ENCODE results near the gene MAGEB5. TPM values are rescaled to one million over a fixed set of nuclear protein-coding genes. Genes with fewer than 3 reads are reported as not detected.
"Not testable (repeated sequence)": the region's sequence is repeated elsewhere in the genome, so short reads cannot be mapped to it uniquely, and the experiment has no call there.

Gene MAGEB5, protein sequence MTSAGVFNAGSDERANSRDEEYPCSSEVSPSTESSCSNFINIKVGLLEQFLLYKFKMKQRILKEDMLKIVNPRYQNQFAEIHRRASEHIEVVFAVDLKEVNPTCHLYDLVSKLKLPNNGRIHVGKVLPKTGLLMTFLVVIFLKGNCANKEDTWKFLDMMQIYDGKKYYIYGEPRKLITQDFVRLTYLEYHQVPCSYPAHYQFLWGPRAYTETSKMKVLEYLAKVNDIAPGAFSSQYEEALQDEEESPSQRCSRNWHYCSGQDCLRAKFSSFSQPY
- polyA plus RNA-seq (2013, experiment 1 of 2): not detected
- polyA plus RNA-seq (2013, experiment 2 of 2): not detected

DNA sequence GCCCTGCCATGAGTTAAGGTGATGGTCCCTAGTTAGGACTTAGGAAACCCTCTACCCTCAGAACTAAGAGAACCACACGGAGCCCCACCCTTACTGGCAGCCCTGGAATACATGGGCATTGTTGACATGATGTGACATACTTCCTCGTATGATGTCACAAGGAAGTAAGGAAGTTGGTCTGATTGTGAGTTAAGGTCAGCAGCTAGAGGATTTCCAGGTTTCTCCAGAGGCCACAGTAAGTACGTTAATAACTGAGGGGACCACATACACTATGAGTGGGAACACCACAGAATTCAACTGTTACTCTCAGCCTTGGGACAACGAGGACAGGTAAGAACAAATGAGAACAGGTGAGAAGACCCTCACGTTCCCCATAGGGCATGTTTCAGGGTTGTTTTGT, at the start of gene MAGEB5:
MAGEB5 (plus strand) TSS at position 301 of the 400 bp plus-strand sequence. CDS start 1,133 bp downstream, outside the sequence.
- Histone ChIP-seq H3K9ac (ENCODE audit: low read length) (no peak within 1 kb of the TSS), H2BK120ac (ENCODE audit: low read depth, low read length) (no peak within 1 kb of the TSS), H3K56ac (ENCODE audit: low read length) (no peak within 1 kb of the TSS), H4K5ac (ENCODE audit: low read length) (no peak within 1 kb of the TSS), H2BK15ac (replicated peaks; ENCODE audit: low read depth) (no peak within 1 kb of the TSS), H3K4me3 (ENCODE audit: low read length) (no peak within 1 kb of the TSS), H3K23ac (ENCODE audit: low read length) (no peak within 1 kb of the TSS), H4K8ac (ENCODE audit: low read depth, low read length) (no peak within 1 kb of the TSS), H3K27me3 (ENCODE audit: insufficient read depth, low read length, poor library complexity) (no peaks in the 10 kb centered on the region), H3K79me1 (ENCODE audit: low read length) (no peaks in the 10 kb centered on the region), H3K4me2 (ENCODE audit: low read length) (no peak within 1 kb of the TSS), H3K27ac (ENCODE audit: low read depth, low read length) (no peak within 1 kb of the TSS), H3K4me1 (ENCODE audit: control insufficient read depth, low read depth, low read length) (no peaks in the 10 kb centered on the region), H2BK5ac (ENCODE audit: low read length) (no peak within 1 kb of the TSS), H3K4ac (ENCODE audit: low read depth, low read length) (no peak within 1 kb of the TSS), H3K79me2 (ENCODE audit: control insufficient read depth, insufficient read depth, low read length) (no peaks in the 10 kb centered on the region), H3K36me3 (ENCODE audit: control insufficient read depth, insufficient read depth, low read length) (no peaks in the 10 kb centered on the region), H3K18ac (ENCODE audit: low read length) (no peak within 1 kb of the TSS), H2AK5ac (ENCODE audit: low read length) (no peak within 1 kb of the TSS)
- WGBS (ENCODE audit: extremely low coverage, insufficient coverage, low lambda C conversion rate): no CpG with 5 or more reads among the region's 5 CpGs
- DNase-seq: no peak

DNA sequence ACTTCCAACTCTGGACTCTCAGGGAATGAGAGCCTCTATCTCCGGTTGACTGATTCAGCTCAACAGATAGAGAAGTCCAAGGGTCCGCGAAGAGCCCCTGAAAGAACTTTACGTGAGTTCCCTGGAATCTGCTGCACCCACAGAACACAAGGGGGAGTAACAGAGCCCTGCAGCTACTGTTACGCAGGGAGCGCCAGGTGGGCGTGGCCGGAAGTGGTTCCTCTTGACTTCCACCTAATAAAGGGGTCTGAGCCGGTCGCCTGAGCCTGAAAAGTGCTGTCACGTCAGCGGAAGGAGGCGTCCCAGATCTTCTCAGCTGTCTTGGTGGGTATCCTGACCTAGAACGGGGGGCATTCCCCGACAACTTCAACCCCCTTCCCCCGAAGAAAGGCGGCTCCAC, 23.8 kb upstream of the MAGEB5 start, which contains the start of gene MAGEB6:
MAGEB6 (plus strand) TSS at position 237 of the 400 bp plus-strand sequence. CDS start 1,407 bp downstream, outside the sequence.
- Histone ChIP-seq H3K4me1 (ENCODE audit: control insufficient read depth, low read depth, low read length) (no peaks in the 10 kb centered on the region), H3K4me3 (ENCODE audit: low read length) (no peak within 1 kb of the TSS), H3K79me1 (ENCODE audit: low read length) (no peaks in the 10 kb centered on the region), H2BK120ac (ENCODE audit: low read depth, low read length) (no peak within 1 kb of the TSS), H3K56ac (ENCODE audit: low read length) (no peak within 1 kb of the TSS), H3K4me2 (ENCODE audit: low read length) (no peak within 1 kb of the TSS), H3K27ac (ENCODE audit: low read depth, low read length) (no peak within 1 kb of the TSS), H4K5ac (ENCODE audit: low read length) (no peak within 1 kb of the TSS), H3K4ac (ENCODE audit: low read depth, low read length) (no peak within 1 kb of the TSS), H3K36me3 (ENCODE audit: control insufficient read depth, insufficient read depth, low read length) (no peaks in the 10 kb centered on the region), H3K27me3 (ENCODE audit: insufficient read depth, low read length, poor library complexity) (no peaks in the 10 kb centered on the region), H3K18ac (ENCODE audit: low read length) (no peak within 1 kb of the TSS), H2BK5ac (ENCODE audit: low read length) (no peak within 1 kb of the TSS), H2AK5ac (ENCODE audit: low read length) (no peak within 1 kb of the TSS), H3K79me2 (ENCODE audit: control insufficient read depth, insufficient read depth, low read length) (no peaks in the 10 kb centered on the region), H3K9ac (ENCODE audit: low read length) (no peak within 1 kb of the TSS), H2BK15ac (replicated peaks; ENCODE audit: low read depth) (no peak within 1 kb of the TSS), H3K23ac (ENCODE audit: low read length) (no peak within 1 kb of the TSS), H4K8ac (ENCODE audit: low read depth, low read length) (no peak within 1 kb of the TSS)
- WGBS (ENCODE audit: extremely low coverage, insufficient coverage, low lambda C conversion rate): no CpG with 5 or more reads among the region's 17 CpGs
- no peak for DNase-seq

DNA sequence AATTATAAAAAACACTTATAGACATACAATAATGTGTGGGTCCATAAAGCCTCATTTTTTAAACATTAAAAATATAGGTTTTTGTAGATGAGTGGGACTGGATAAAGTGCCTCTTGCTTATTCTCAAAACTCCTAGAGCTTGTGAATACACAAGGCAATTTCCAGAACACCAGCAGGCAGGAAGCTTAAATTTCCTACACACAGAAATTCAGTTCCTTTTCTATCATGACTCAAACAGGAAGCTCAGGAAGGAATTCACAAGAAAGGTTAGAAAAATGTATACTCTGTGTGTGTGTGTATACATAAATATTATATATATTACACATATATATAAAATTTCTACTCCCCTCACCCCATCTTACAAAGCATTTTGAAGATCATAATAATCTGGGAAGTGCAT, 12.4 kb upstream of the MAGEB5 start:
- no peak overlapping the region for H3K4ac ChIP-seq (ENCODE audit: low read depth, low read length)
- no peak overlapping the region for H3K4me2 ChIP-seq (ENCODE audit: low read length)
- H3K56ac ChIP-seq (ENCODE audit: low read length): no peak overlapping the region
- H4K8ac ChIP-seq (ENCODE audit: low read depth, low read length): no peak overlapping the region
- no peaks in the 10 kb centered on the region for H3K4me1 ChIP-seq (ENCODE audit: control insufficient read depth, low read depth, low read length)
- DNase-seq: no peak
- H3K79me1 ChIP-seq (ENCODE audit: low read length): no peaks in the 10 kb centered on the region
- no peak overlapping the region for H2BK15ac ChIP-seq (replicated peaks; ENCODE audit: low read depth)
- H3K27ac ChIP-seq (ENCODE audit: low read depth, low read length): no peak overlapping the region
- H2BK5ac ChIP-seq (ENCODE audit: low read length): no peak overlapping the region
- H2BK120ac ChIP-seq (ENCODE audit: low read depth, low read length): no peak overlapping the region
- H3K79me2 ChIP-seq (ENCODE audit: control insufficient read depth, insufficient read depth, low read length): no peaks in the 10 kb centered on the region
- no peak overlapping the region for H2AK5ac ChIP-seq (ENCODE audit: low read length)
- H3K36me3 ChIP-seq (ENCODE audit: control insufficient read depth, insufficient read depth, low read length): no peaks in the 10 kb centered on the region
- no peak overlapping the region for H3K9ac ChIP-seq (ENCODE audit: low read length)
- no peak overlapping the region for H3K18ac ChIP-seq (ENCODE audit: low read length)
- no peak overlapping the region for H4K5ac ChIP-seq (ENCODE audit: low read length)
- no peaks in the 10 kb centered on the region for H3K27me3 ChIP-seq (ENCODE audit: insufficient read depth, low read length, poor library complexity)
- H3K23ac ChIP-seq (ENCODE audit: low read length): no peak overlapping the region
- H3K4me3 ChIP-seq (ENCODE audit: low read length): no peak overlapping the region

DNA sequence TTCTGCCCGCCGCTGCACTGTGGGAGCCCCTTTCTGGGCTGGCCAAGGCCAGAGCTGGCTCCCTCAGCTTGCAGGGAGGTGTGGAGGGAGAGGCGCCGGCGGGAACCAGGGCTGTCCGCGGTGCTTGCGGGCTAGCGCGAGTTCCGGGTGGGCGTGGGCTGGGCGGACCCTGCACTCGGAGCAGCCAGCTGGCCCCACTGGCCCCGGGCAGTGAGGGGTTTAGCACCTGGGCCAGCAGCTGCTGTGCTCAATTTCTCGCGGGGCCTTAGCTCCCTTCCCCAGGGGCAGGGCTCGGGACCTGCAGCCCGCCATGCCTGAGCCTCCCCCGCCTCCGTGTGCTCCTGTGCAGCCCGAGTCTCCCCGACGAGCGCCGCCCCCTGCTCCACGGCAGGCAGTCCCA, 11.3 kb upstream of the MAGEB5 start:
- not testable (repeated sequence) for H2BK15ac ChIP-seq (replicated peaks; ENCODE audit: low read depth); H3K79me1 ChIP-seq (ENCODE audit: low read length); H3K9ac ChIP-seq (ENCODE audit: low read length); H3K36me3 ChIP-seq (ENCODE audit: control insufficient read depth, insufficient read depth, low read length); H4K5ac ChIP-seq (ENCODE audit: low read length); H3K27ac ChIP-seq (ENCODE audit: low read depth, low read length); H2BK5ac ChIP-seq (ENCODE audit: low read length); H2BK120ac ChIP-seq (ENCODE audit: low read depth, low read length); H3K4me2 ChIP-seq (ENCODE audit: low read length); H2AK5ac ChIP-seq (ENCODE audit: low read length); DNase-seq; H3K4me1 ChIP-seq (ENCODE audit: control insufficient read depth, low read depth, low read length); H3K27me3 ChIP-seq (ENCODE audit: insufficient read depth, low read length, poor library complexity); H3K56ac ChIP-seq (ENCODE audit: low read length); H3K4ac ChIP-seq (ENCODE audit: low read depth, low read length); H3K4me3 ChIP-seq (ENCODE audit: low read length); H3K18ac ChIP-seq (ENCODE audit: low read length); H3K79me2 ChIP-seq (ENCODE audit: control insufficient read depth, insufficient read depth, low read length); H4K8ac ChIP-seq (ENCODE audit: low read depth, low read length); H3K23ac ChIP-seq (ENCODE audit: low read length)
- WGBS (ENCODE audit: extremely low coverage, insufficient coverage, low lambda C conversion rate): no CpG with 5 or more reads among the region's 27 CpGs

DNA sequence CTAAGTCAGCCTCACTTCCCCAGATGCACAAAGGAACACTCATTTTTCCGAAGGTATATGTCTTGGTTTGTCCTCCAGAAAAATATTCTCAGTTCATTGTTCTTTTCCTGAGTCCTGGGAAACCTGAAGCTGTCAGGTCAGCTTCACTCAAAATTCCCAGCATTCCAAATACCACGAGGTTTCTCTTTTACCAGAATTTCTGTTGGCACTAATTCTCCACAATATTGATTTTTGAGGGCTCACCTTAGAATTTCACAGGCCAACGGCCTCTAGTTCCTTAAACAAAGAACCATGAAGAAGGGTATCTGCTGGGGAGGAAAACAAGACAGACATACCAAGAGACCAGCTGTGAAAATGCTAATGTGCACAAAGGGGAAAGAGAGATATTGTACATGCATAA, 8.0 kb upstream of the MAGEB5 start:
- Histone ChIP-seq H3K36me3 (ENCODE audit: control insufficient read depth, insufficient read depth, low read length) (no peaks in the 10 kb centered on the region), H3K23ac (ENCODE audit: low read length) (no peak overlapping the region), H3K18ac (ENCODE audit: low read length) (no peak overlapping the region), H3K4me2 (ENCODE audit: low read length) (no peak overlapping the region), H3K79me2 (ENCODE audit: control insufficient read depth, insufficient read depth, low read length) (no peaks in the 10 kb centered on the region), H3K4ac (ENCODE audit: low read depth, low read length) (no peak overlapping the region), H3K56ac (ENCODE audit: low read length) (no peak overlapping the region), H3K79me1 (ENCODE audit: low read length) (no peaks in the 10 kb centered on the region), H3K27me3 (ENCODE audit: insufficient read depth, low read length, poor library complexity) (no peaks in the 10 kb centered on the region), H2BK5ac (ENCODE audit: low read length) (no peak overlapping the region), H2BK15ac (replicated peaks; ENCODE audit: low read depth) (no peak overlapping the region), H3K4me1 (ENCODE audit: control insufficient read depth, low read depth, low read length) (no peaks in the 10 kb centered on the region), H4K8ac (ENCODE audit: low read depth, low read length) (no peak overlapping the region), H3K9ac (ENCODE audit: low read length) (no peak overlapping the region), H3K4me3 (ENCODE audit: low read length) (no peak overlapping the region), H4K5ac (ENCODE audit: low read length) (no peak overlapping the region), H2AK5ac (ENCODE audit: low read length) (no peak overlapping the region), H2BK120ac (ENCODE audit: low read depth, low read length) (no peak overlapping the region), H3K27ac (ENCODE audit: low read depth, low read length) (no peak overlapping the region)
- WGBS (ENCODE audit: extremely low coverage, insufficient coverage, low lambda C conversion rate): no CpG with 5 or more reads among the region's 3 CpGs
- no peak for DNase-seq

DNA sequence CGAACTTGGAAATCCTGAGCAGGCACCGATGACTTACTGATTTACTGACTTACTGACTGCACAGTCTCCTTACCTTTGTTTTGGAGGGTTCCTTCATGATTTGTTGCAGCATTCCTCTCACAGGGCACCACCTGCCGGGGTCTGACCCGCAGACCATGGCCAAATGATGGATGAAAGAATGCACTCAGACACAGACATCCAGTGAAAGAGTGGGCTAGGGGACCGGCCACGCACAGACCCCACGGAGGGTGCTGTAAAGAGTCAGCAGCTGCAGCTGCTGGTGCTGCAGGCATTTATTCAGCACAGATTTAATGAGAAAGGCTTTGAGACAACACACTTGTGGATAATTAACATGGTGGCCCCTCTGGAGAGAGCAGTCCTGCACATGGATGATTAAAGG, 3.4 kb downstream of the MAGEB5 start:
- no peak overlapping the region for H4K8ac ChIP-seq (ENCODE audit: low read depth, low read length)
- H3K79me2 ChIP-seq (ENCODE audit: control insufficient read depth, insufficient read depth, low read length): no peaks in the 10 kb centered on the region
- no peaks in the 10 kb centered on the region for H3K4me1 ChIP-seq (ENCODE audit: control insufficient read depth, low read depth, low read length)
- peak; percentile 3 for DNase-seq
- H3K4me3 ChIP-seq (ENCODE audit: low read length): no peak overlapping the region
- no peak overlapping the region for H2AK5ac ChIP-seq (ENCODE audit: low read length)
- no peak overlapping the region for H2BK120ac ChIP-seq (ENCODE audit: low read depth, low read length)
- H3K18ac ChIP-seq (ENCODE audit: low read length): no peak overlapping the region
- no peak overlapping the region for H3K4ac ChIP-seq (ENCODE audit: low read depth, low read length)
- no peaks in the 10 kb centered on the region for H3K36me3 ChIP-seq (ENCODE audit: control insufficient read depth, insufficient read depth, low read length)
- no peaks in the 10 kb centered on the region for H3K27me3 ChIP-seq (ENCODE audit: insufficient read depth, low read length, poor library complexity)
- H4K5ac ChIP-seq (ENCODE audit: low read length): no peak overlapping the region
- no peak overlapping the region for H3K4me2 ChIP-seq (ENCODE audit: low read length)
- H3K23ac ChIP-seq (ENCODE audit: low read length): no peak overlapping the region
- WGBS (ENCODE audit: extremely low coverage, insufficient coverage, low lambda C conversion rate): no CpG with 5 or more reads among the region's 7 CpGs
- no peak overlapping the region for H3K56ac ChIP-seq (ENCODE audit: low read length)
- H3K27ac ChIP-seq (ENCODE audit: low read depth, low read length): no peak overlapping the region
- no peaks in the 10 kb centered on the region for H3K79me1 ChIP-seq (ENCODE audit: low read length)
- no peak overlapping the region for H2BK15ac ChIP-seq (replicated peaks; ENCODE audit: low read depth)
- H3K9ac ChIP-seq (ENCODE audit: low read length): no peak overlapping the region
- no peak overlapping the region for H2BK5ac ChIP-seq (ENCODE audit: low read length)

All from mesendoderm (in vitro differentiated cells).